AG08396 (cell line): Measurements from ENCODE around the gene SARS2.
"Not testable (repeated sequence)": the region's sequence is repeated elsewhere in the genome, so short reads cannot be mapped to it uniquely, and the experiment has no call there.

Source experiments
- DNase-seq: peaks from one replicate; pipeline ENCODE4 v3.0.0; 2012; ENCODE audit warnings: low spot score, mixed read lengths

The SARS2 gene

GRCh38 chr19:38945562-38946228 is 15.1 kb upstream of the SARS2 start:
- no peak for DNase-seq

- DNase-seq, result no peak
Measured at GRCh38 chr19:38944981-38945506, 14.5 kb upstream of the SARS2 start.

GRCh38 chr19:38942471-38943181 is 12.1 kb upstream of the SARS2 start:
- DNase-seq, result no peak

GRCh38 chr19:38941979-38942378 is 11.4 kb upstream of the SARS2 start:
- DNase-seq, result no peak

GRCh38 chr19:38941466-38941865 is 10.9 kb upstream of the SARS2 start:
- DNase-seq, result not testable (repeated sequence)

- no peak for DNase-seq
Measured at GRCh38 chr19:38939957-38940356, 9.4 kb upstream of the SARS2 start.

GRCh38 chr19:38933544-38933943 is 3.0 kb upstream of the SARS2 start:
- DNase-seq, result no peak

GRCh38 chr19:38932425-38933179 is 2.0 kb upstream of the SARS2 start:
- no peak for DNase-seq

- DNase-seq, result no peak
Measured at GRCh38 chr19:38931521-38931793, 894 bp upstream of the SARS2 start.

- peak; percentile 100 for DNase-seq
Measured at GRCh38 chr19:38930776-38931520, 385 bp upstream of the SARS2 start, which contains the start of gene MRPS12. TSS of gene MRPS12 (plus strand) at chr19:38930944. CDS start at chr19:38931295, 351 bp downstream.

GRCh38 chr19:38928391-38929001 is 2.1 kb downstream of the SARS2 start:
- no peak for DNase-seq

- no peak for DNase-seq
Measured at GRCh38 chr19:38924388-38924787, 6.2 kb downstream of the SARS2 start.

GRCh38 chr19:38922482-38922881 is 8.1 kb downstream of the SARS2 start:
- no peak for DNase-seq

- no peak for DNase-seq
Measured at GRCh38 chr19:38921420-38922274, 8.9 kb downstream of the SARS2 start.

GRCh38 chr19:38920602-38921419 is 9.8 kb downstream of the SARS2 start:
- no peak for DNase-seq

GRCh38 chr19:38919837-38920601 is 10.5 kb downstream of the SARS2 start:
- DNase-seq, result peak; percentile 5

- DNase-seq, result no peak
Measured at GRCh38 chr19:38918526-38918925, 12.0 kb downstream of the SARS2 start.

GRCh38 chr19:38917921-38918491 is 12.6 kb downstream of the SARS2 start:
- peak; percentile 44 for DNase-seq

GRCh38 chr19:38917516-38917915 is 13.0 kb downstream of the SARS2 start:
- no peak for DNase-seq
